ENCODE measurements around the gene EXOC4. TPM values are rescaled to one million over a fixed set of nuclear protein-coding genes. Genes with fewer than 3 reads are reported as not detected.

The EXOC4 gene
- total RNA-seq, 1 experiment from 2014 or later, result 66.2 TPM

GRCh38 chr7:133883591-133883990, 630.7 kb downstream of the EXOC4 start:
- POLR2A ChIA-PET, result no interaction called here
- H3K4me3 Mint-ChIP-seq (ENCODE audit: unreplicated experiment), result peak overlapping the region; percentile 69

GRCh38 chr7:133885213-133885612, 632.3 kb downstream of the EXOC4 start:
- peaks cover 58% of the 10 kb centered on the region for H3K4me1 ChIP-seq
- no peak for DNase-seq
- H3K4me3 ChIP-seq (ENCODE audit: low read depth, low read length), result no peak overlapping the region
- Mint-ChIP-seq H3K36me3 (ENCODE audit: insufficient read depth, unreplicated experiment) (no peaks in the 10 kb centered on the region), H3K4me3 (ENCODE audit: unreplicated experiment) (no peak overlapping the region), H3K4me1 (ENCODE audit: low read depth, unreplicated experiment) (peaks cover 35% of the 10 kb centered on the region), H3K27ac (ENCODE audit: unreplicated experiment) (peak overlapping the region; percentile 71), H3K27me3 (ENCODE audit: insufficient read depth, unreplicated experiment) (no peaks in the 10 kb centered on the region), H3K9me3 (ENCODE audit: unreplicated experiment) (no peaks in the 10 kb centered on the region)
- no peaks in the 10 kb centered on the region for H3K36me3 ChIP-seq (ENCODE audit: control insufficient read depth, insufficient read depth, low read length)
- POLR2A ChIA-PET, result no interaction called here
- no peaks in the 10 kb centered on the region for H3K9me3 ChIP-seq
- intact Hi-C loops (cut with micrococcal nuclease; ENCODE audit: unreplicated experiment), result no loop called here
- H3K27me3 ChIP-seq (replicated peaks; ENCODE audit: control insufficient read depth, insufficient read depth, low read length), result no peaks in the 10 kb centered on the region
- CTCF ChIA-PET, result interaction anchor here (0.7 to 1.2 kb wide), 2 partner anchors 31 to 211 kb away, joined by 4 to 8 read pairs; no protein-coding TSS in a partner anchor
- no peak for TF ChIP-seq CTCF (IDR thresholded peaks at IDR 0.05; ENCODE audit: insufficient read depth in 1 of 2, low read depth in 1 of 2, low read length in 1 of 2, severe bottlenecking in 1 of 2, unreplicated experiment in 1 of 2)
- BruUV-seq (replicated peaks), result no TSS peak

More at GRCh38 chr7:133883591-133883990, 630.7 kb downstream of the EXOC4 start:
- CTCF ChIA-PET, result no interaction called here
- H3K27me3 Mint-ChIP-seq (ENCODE audit: insufficient read depth, unreplicated experiment), result no peaks in the 10 kb centered on the region
- H3K9me3 ChIP-seq, result no peaks in the 10 kb centered on the region
- no peak for DNase-seq
- no peaks in the 10 kb centered on the region for H3K27me3 ChIP-seq (replicated peaks; ENCODE audit: control insufficient read depth, insufficient read depth, low read length)
- intact Hi-C loops (cut with micrococcal nuclease; ENCODE audit: unreplicated experiment), result no loop called here
- H3K36me3 ChIP-seq (ENCODE audit: control insufficient read depth, insufficient read depth, low read length), result no peaks in the 10 kb centered on the region
- no peak overlapping the region for H3K4me3 ChIP-seq (ENCODE audit: low read depth, low read length)
- peaks cover 35% of the 10 kb centered on the region for H3K4me1 Mint-ChIP-seq (ENCODE audit: low read depth, unreplicated experiment)
- H3K9me3 Mint-ChIP-seq (ENCODE audit: unreplicated experiment), result no peaks in the 10 kb centered on the region
- H3K36me3 Mint-ChIP-seq (ENCODE audit: insufficient read depth, unreplicated experiment), result no peaks in the 10 kb centered on the region
- H3K27ac Mint-ChIP-seq (ENCODE audit: unreplicated experiment), result peak overlapping the region; percentile 88
- no peak for TF ChIP-seq CTCF (IDR thresholded peaks at IDR 0.05; ENCODE audit: insufficient read depth in 1 of 2, low read depth in 1 of 2, low read length in 1 of 2, severe bottlenecking in 1 of 2, unreplicated experiment in 1 of 2)
- BruUV-seq (replicated peaks), result TSS peak; percentile 97
- H3K4me1 ChIP-seq, result peaks cover 54% of the 10 kb centered on the region

GRCh38 chr7:133886086-133886485, 633.2 kb downstream of the EXOC4 start:
- intact Hi-C loops (cut with micrococcal nuclease; ENCODE audit: unreplicated experiment), result no loop called here
- no peak overlapping the region for H3K4me3 Mint-ChIP-seq (ENCODE audit: unreplicated experiment)
- peaks cover 35% of the 10 kb centered on the region for H3K4me1 Mint-ChIP-seq (ENCODE audit: low read depth, unreplicated experiment)
- no peaks in the 10 kb centered on the region for H3K9me3 ChIP-seq
- ChIA-PET POLR2A (no interaction called here), CTCF (no interaction called here)
- H3K27me3 ChIP-seq (replicated peaks; ENCODE audit: control insufficient read depth, insufficient read depth, low read length), result no peaks in the 10 kb centered on the region
- DNase-seq, result no peak
- H3K27me3 Mint-ChIP-seq (ENCODE audit: insufficient read depth, unreplicated experiment), result no peaks in the 10 kb centered on the region
- TF ChIP-seq CTCF (IDR thresholded peaks at IDR 0.05; ENCODE audit: insufficient read depth in 1 of 2, low read depth in 1 of 2, low read length in 1 of 2, severe bottlenecking in 1 of 2, unreplicated experiment in 1 of 2), result no peak
- H3K36me3 ChIP-seq (ENCODE audit: control insufficient read depth, insufficient read depth, low read length), result no peaks in the 10 kb centered on the region
- H3K4me1 ChIP-seq, result peaks cover 58% of the 10 kb centered on the region
- no peak overlapping the region for H3K4me3 ChIP-seq (ENCODE audit: low read depth, low read length)
- no peaks in the 10 kb centered on the region for H3K36me3 Mint-ChIP-seq (ENCODE audit: insufficient read depth, unreplicated experiment)
- peak overlapping the region; percentile 71 for H3K27ac Mint-ChIP-seq (ENCODE audit: unreplicated experiment)
- no TSS peak for BruUV-seq (replicated peaks)
- no peaks in the 10 kb centered on the region for H3K9me3 Mint-ChIP-seq (ENCODE audit: unreplicated experiment)
